ENCODE results near the gene LAMA3.

- TF ChIP-seq, protein P1, sequence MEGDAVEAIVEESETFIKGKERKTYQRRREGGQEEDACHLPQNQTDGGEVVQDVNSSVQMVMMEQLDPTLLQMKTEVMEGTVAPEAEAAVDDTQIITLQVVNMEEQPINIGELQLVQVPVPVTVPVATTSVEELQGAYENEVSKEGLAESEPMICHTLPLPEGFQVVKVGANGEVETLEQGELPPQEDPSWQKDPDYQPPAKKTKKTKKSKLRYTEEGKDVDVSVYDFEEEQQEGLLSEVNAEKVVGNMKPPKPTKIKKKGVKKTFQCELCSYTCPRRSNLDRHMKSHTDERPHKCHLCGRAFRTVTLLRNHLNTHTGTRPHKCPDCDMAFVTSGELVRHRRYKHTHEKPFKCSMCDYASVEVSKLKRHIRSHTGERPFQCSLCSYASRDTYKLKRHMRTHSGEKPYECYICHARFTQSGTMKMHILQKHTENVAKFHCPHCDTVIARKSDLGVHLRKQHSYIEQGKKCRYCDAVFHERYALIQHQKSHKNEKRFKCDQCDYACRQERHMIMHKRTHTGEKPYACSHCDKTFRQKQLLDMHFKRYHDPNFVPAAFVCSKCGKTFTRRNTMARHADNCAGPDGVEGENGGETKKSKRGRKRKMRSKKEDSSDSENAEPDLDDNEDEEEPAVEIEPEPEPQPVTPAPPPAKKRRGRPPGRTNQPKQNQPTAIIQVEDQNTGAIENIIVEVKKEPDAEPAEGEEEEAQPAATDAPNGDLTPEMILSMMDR (conservative IDR thresholded peaks at IDR 0.05 in 1 of 2, IDR thresholded peaks at IDR 0.05 in 1 of 2; ENCODE audit: extremely low read depth in 1 of 2, insufficient read depth in 1 of 2, low read depth in 1 of 2, low read length in 2 of 2) = no peak
- no peak for TF ChIP-seq EZH2 (IDR thresholded peaks at IDR 0.05; ENCODE audit: borderline replicate concordance, low read length)
These were observed 144.5 kb downstream of the LAMA3 start for GRCh38 chr18:23833714-23834113.

Data from mammary epithelial cell (primary cell).